Stomach smooth muscle (tissue), 2 donors: Measurements from ENCODE around the gene SH2D7.
"Not testable (repeated sequence)": the region's sequence is repeated elsewhere in the genome, so short reads cannot be mapped to it uniquely, and the experiment has no call there.

Experiments
- H3K27ac ChIP-seq: one replicate; pipeline ENCODE4 v1.7.0; 2013; ENCODE audit warnings: mild to moderate bottlenecking, low read length, inconsistent platforms
- H3K27me3 ChIP-seq, 2 donors: one replicate each; pipeline ENCODE4 v1.7.0; 2013; ENCODE audit warnings: low read length in 2 of 2; ENCODE audit not compliant: insufficient read depth in 2 of 2, control insufficient read depth in 1 of 2
- H3K36me3 ChIP-seq, 2 donors: one replicate each; pipeline ENCODE4 v1.7.0; 2013; ENCODE audit warnings: low read length in 2 of 2; ENCODE audit not compliant: control insufficient read depth in 2 of 2, insufficient read depth in 2 of 2
- H3K4me1 ChIP-seq: one replicate; pipeline ENCODE4 v1.7.0; 2013; ENCODE audit warnings: low read length; ENCODE audit not compliant: control insufficient read depth, insufficient read depth
- H3K4me3 ChIP-seq, 2 donors: one replicate each; pipeline ENCODE4 v1.7.0; 2013; ENCODE audit warnings: low read length in 2 of 2
- H3K9ac ChIP-seq, 2 donors: one replicate each; pipeline ENCODE4 v1.7.0; 2013; ENCODE audit warnings: low read length in 2 of 2, mild to moderate bottlenecking in 1 of 2
- H3K9me3 ChIP-seq, 2 donors: one replicate each; pipeline ENCODE4 v1.7.0; 2013; ENCODE audit warnings: low read length in 2 of 2; ENCODE audit not compliant: control insufficient read depth in 2 of 2
- donor health status: healthy.
- donor health status: Pancreatic carcinoma.

Gene SH2D7

GRCh38 chr15:78147566-78147965 is 55.2 kb downstream of the SH2D7 start:
- Histone ChIP-seq H3K9ac (no peak overlapping the region), H3K36me3 (no peaks in the 10 kb centered on the region), H3K27ac (no peak overlapping the region), H3K27me3 (no peaks in the 10 kb centered on the region), H3K4me3 (no peak overlapping the region), H3K9me3 (no peaks in the 10 kb centered on the region), H3K4me1 (peaks cover 20% of the 10 kb centered on the region)

- Histone ChIP-seq H3K4me1 (peaks cover 20% of the 10 kb centered on the region), H3K9me3 (no peaks in the 10 kb centered on the region), H3K27me3 (no peaks in the 10 kb centered on the region), H3K36me3 (no peaks in the 10 kb centered on the region), H3K4me3 (peak overlapping the region; percentile 75 to 84), H3K9ac (peak overlapping the region; percentile 79 to 81), H3K27ac (no peak overlapping the region)
Observed at GRCh38 chr15:78148392-78149067, 56.2 kb downstream of the SH2D7 start.

- Histone ChIP-seq H3K4me1 (peaks cover 20% of the 10 kb centered on the region), H3K27me3 (no peaks in the 10 kb centered on the region), H3K36me3 (no peaks in the 10 kb centered on the region), H3K9ac (peak within 1 kb of the TSS; percentile 88 to 93), H3K27ac (peak within 1 kb of the TSS; percentile 37), H3K4me3 (peak within 1 kb of the TSS; percentile 75 to 84), H3K9me3 (no peaks in the 10 kb centered on the region)
Observed at GRCh38 chr15:78149068-78149804, 56.9 kb downstream of the SH2D7 start, which contains the start of gene IDH3A. Gene IDH3A, plus strand, starts transcription at chr15:78149362. Its CDS starts 42 bp downstream, at chr15:78149404.

GRCh38 chr15:78149805-78150751 is 57.7 kb downstream of the SH2D7 start:
- H3K27ac ChIP-seq: peak overlapping the region; percentile 37
- H3K9me3 ChIP-seq: no peaks in the 10 kb centered on the region
- H3K4me3 ChIP-seq: peak overlapping the region; percentile 59 to 84
- H3K4me1 ChIP-seq: peaks cover 20% of the 10 kb centered on the region
- H3K27me3 ChIP-seq: no peaks in the 10 kb centered on the region
- no peaks in the 10 kb centered on the region for H3K36me3 ChIP-seq
- H3K9ac ChIP-seq: peak overlapping the region; percentile 88 to 93

GRCh38 chr15:78151075-78151474 is 58.7 kb downstream of the SH2D7 start:
- peaks cover 20% of the 10 kb centered on the region for H3K4me1 ChIP-seq
- H3K27ac ChIP-seq, H3K9me3 ChIP-seq, H3K9ac ChIP-seq, H3K4me3 ChIP-seq, H3K36me3 ChIP-seq, H3K27me3 ChIP-seq: not testable (repeated sequence)
